ENCODE data around the gene PPP2R5D. TPM values are rescaled to one million over a fixed set of nuclear protein-coding genes. Genes with fewer than 3 reads are reported as not detected.

Gene PPP2R5D
- total RNA-seq, 1 donor from 2014 or later, result 32.7 TPM

- intact Hi-C loops (cut with micrococcal nuclease), result no loop called here
Measured at GRCh38 chr6:42969934-42970333, 14.4 kb upstream of the PPP2R5D start.

DNA sequence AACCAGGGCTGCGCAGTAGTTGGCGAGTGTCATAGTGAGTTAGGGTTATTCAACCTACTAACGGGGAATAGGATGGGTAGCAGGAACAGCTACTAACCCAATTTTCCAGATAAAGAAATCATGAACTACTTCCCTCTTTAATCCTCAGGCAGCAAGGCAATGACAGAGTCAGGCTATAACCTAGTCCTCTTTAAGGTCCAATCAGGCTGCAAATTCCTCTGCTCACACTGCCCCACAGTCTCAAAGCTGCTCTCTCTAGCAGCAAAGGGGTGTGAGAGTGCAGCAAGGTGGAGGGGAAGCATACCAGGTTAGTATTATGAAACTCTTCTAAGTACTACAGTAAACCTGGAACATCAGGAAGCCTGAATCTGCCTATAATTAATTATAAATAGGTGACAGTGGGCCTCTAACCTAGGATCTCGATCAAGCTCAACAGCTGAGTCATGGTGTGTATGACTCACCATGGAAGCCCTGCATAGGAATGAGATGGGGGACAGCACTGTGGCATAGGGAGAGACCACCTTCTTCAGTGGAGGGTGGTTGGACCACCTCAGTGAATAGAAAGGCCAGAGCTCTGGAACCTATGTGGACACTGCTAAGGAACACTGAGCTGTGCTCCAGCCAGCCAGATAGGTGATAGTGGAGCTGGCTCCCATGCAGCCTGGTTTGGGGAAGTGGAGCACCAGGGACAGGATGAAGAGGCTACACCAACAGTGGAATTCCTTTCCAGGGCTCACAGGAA lies 13.3 kb upstream of the PPP2R5D start:
- H3K9me3 ChIP-seq (replicated peaks), result no peaks in the 10 kb centered on the region
- peaks cover 11% of the 10 kb centered on the region for H3K4me1 ChIP-seq
- no peak for DNase-seq
- H3K27ac ChIP-seq (replicated peaks), result no peak overlapping the region
- intact Hi-C loops (cut with micrococcal nuclease), result no loop called here
- TF ChIP-seq, protein P1, sequence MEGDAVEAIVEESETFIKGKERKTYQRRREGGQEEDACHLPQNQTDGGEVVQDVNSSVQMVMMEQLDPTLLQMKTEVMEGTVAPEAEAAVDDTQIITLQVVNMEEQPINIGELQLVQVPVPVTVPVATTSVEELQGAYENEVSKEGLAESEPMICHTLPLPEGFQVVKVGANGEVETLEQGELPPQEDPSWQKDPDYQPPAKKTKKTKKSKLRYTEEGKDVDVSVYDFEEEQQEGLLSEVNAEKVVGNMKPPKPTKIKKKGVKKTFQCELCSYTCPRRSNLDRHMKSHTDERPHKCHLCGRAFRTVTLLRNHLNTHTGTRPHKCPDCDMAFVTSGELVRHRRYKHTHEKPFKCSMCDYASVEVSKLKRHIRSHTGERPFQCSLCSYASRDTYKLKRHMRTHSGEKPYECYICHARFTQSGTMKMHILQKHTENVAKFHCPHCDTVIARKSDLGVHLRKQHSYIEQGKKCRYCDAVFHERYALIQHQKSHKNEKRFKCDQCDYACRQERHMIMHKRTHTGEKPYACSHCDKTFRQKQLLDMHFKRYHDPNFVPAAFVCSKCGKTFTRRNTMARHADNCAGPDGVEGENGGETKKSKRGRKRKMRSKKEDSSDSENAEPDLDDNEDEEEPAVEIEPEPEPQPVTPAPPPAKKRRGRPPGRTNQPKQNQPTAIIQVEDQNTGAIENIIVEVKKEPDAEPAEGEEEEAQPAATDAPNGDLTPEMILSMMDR (IDR thresholded peaks at IDR 0.05; ENCODE audit: borderline replicate concordance), result no peak
- H3K27me3 ChIP-seq (ENCODE audit: low read depth), result no peaks in the 10 kb centered on the region
- peaks cover 54% of the 10 kb centered on the region for H3K36me3 ChIP-seq
- H3K4me3 ChIP-seq, result no peak overlapping the region

More at GRCh38 chr6:42969934-42970333, 14.4 kb upstream of the PPP2R5D start:
- no peak for DNase-seq
- Histone ChIP-seq H3K27ac (replicated peaks) (no peak overlapping the region), H3K4me3 (no peak overlapping the region), H3K36me3 (peaks cover 65% of the 10 kb centered on the region), H3K4me1 (peaks cover 11% of the 10 kb centered on the region), H3K27me3 (ENCODE audit: low read depth) (no peaks in the 10 kb centered on the region), H3K9me3 (replicated peaks) (no peaks in the 10 kb centered on the region)
- TF ChIP-seq, protein P1 (IDR thresholded peaks at IDR 0.05; ENCODE audit: borderline replicate concordance), result no peak

GRCh38 chr6:42971746-42972327 lies 12.5 kb upstream of the PPP2R5D start:
- H3K9me3 ChIP-seq (replicated peaks), result no peaks in the 10 kb centered on the region
- intact Hi-C loops (cut with micrococcal nuclease), result no loop called here
- H3K36me3 ChIP-seq, result peaks cover 47% of the 10 kb centered on the region
- TF ChIP-seq, protein P1 (IDR thresholded peaks at IDR 0.05; ENCODE audit: borderline replicate concordance), result no peak
- H3K4me3 ChIP-seq, result no peak overlapping the region
- H3K27me3 ChIP-seq (ENCODE audit: low read depth), result no peaks in the 10 kb centered on the region
- DNase-seq, result no peak
- H3K4me1 ChIP-seq, result peaks cover 17% of the 10 kb centered on the region
- H3K27ac ChIP-seq (replicated peaks), result no peak overlapping the region

DNA sequence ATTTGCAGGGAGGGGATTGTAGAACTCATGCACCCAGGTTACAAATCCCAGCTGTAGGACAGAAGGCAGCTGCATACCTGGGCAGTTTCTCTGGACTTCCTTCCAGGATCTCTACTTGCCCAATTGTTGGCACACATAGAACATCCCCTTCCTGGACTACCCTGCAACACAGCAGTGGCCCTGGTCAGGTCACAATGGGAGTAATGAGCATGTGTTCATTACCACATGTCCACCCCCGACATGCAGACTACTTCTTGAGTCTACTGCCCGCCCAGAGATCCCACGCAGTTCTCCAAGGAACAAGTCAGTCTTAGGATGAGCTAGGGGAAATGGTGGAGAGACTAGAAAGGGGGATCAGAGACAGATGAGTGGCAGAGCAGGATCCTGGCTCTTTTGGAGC lies 10.4 kb upstream of the PPP2R5D start:
- Histone ChIP-seq H3K27ac (replicated peaks) (no peak overlapping the region), H3K36me3 (peaks cover 31% of the 10 kb centered on the region), H3K9me3 (replicated peaks) (no peaks in the 10 kb centered on the region), H3K4me1 (peaks cover 38% of the 10 kb centered on the region), H3K4me3 (no peak overlapping the region), H3K27me3 (ENCODE audit: low read depth) (no peaks in the 10 kb centered on the region)
- TF ChIP-seq, protein P1 (IDR thresholded peaks at IDR 0.05; ENCODE audit: borderline replicate concordance), result no peak
- no peak for DNase-seq
- intact Hi-C loops (cut with micrococcal nuclease), result no loop called here

- peaks cover 20% of the 10 kb centered on the region for H3K36me3 ChIP-seq
- no peak overlapping the region for H3K4me3 ChIP-seq
- intact Hi-C loops (cut with micrococcal nuclease), result no loop called here
- H3K27me3 ChIP-seq (ENCODE audit: low read depth), result no peaks in the 10 kb centered on the region
- H3K27ac ChIP-seq (replicated peaks), result no peak overlapping the region
- DNase-seq, result no peak
- peaks cover 49% of the 10 kb centered on the region for H3K4me1 ChIP-seq
- no peaks in the 10 kb centered on the region for H3K9me3 ChIP-seq (replicated peaks)
- TF ChIP-seq, protein P1 (IDR thresholded peaks at IDR 0.05; ENCODE audit: borderline replicate concordance), result no peak
Measured at GRCh38 chr6:42974919-42975505, 9.4 kb upstream of the PPP2R5D start.
